ENCODE data around the gene SKAP1.

DNA sequence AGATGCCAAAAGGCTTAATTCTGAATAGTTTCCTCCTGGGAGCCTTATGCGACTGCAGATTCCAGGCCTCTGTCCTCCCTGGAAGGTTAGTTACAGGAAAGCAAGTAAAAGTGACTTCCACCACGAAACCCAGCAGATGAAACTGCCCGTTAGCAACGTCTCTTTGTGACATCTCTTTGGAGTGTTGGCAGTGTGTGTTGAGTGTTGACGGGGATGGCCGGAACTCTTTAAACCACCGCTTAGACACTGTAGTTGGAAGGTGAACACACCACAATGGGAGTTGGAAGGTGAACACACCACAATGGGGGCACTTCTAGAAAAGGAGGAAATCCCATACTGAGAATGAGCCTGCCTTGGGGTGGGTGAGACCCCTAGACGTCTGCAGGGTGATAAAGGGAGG is 858 bp downstream of the SKAP1 start:
- TF ChIP-seq, protein P1, sequence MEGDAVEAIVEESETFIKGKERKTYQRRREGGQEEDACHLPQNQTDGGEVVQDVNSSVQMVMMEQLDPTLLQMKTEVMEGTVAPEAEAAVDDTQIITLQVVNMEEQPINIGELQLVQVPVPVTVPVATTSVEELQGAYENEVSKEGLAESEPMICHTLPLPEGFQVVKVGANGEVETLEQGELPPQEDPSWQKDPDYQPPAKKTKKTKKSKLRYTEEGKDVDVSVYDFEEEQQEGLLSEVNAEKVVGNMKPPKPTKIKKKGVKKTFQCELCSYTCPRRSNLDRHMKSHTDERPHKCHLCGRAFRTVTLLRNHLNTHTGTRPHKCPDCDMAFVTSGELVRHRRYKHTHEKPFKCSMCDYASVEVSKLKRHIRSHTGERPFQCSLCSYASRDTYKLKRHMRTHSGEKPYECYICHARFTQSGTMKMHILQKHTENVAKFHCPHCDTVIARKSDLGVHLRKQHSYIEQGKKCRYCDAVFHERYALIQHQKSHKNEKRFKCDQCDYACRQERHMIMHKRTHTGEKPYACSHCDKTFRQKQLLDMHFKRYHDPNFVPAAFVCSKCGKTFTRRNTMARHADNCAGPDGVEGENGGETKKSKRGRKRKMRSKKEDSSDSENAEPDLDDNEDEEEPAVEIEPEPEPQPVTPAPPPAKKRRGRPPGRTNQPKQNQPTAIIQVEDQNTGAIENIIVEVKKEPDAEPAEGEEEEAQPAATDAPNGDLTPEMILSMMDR (IDR thresholded peaks at IDR 0.05), result no peak
- TF ChIP-seq POLR2AphosphoS5 (IDR thresholded peaks at IDR 0.05), result no peak
